Astrocyte (in vitro differentiated cells and primary cell): ENCODE measurements around the gene SYNM. TPM values are rescaled to one million over a fixed set of nuclear protein-coding genes. Genes with fewer than 3 reads are reported as not detected.

ENCODE experiments used
- DNase-seq: peaks from one replicate; pipeline ENCODE4 v3.0.0-alpha.2; 2010; ENCODE audit warnings: low read depth
- FAIRE-seq: peaks from 2 replicates; lab custom pipeline; 2011; peaks lifted over from hg19 to GRCh38; lab: Jason Lieb, UNC
- H2AFZ ChIP-seq: 2 replicates; pipeline ENCODE4 v1.6.0; 2012; ENCODE audit warnings: low read depth, low read length, inconsistent platforms
- H3K27ac ChIP-seq: 2 replicates; pipeline ENCODE4 v1.5.1; 2011; ENCODE audit warnings: low read depth, low read length, inconsistent platforms
- H3K27me3 ChIP-seq: 2 replicates; pipeline ENCODE4 v1.6.0; 2011; ENCODE audit warnings: low read length, inconsistent platforms; ENCODE audit not compliant: insufficient read depth
- H3K36me3 ChIP-seq: 2 replicates; pipeline ENCODE4 v1.5.1; 2011; ENCODE audit warnings: low read length, inconsistent platforms; ENCODE audit not compliant: insufficient read depth
- H3K4me1 ChIP-seq: 2 replicates; pipeline ENCODE4 v1.5.1; 2011; ENCODE audit warnings: low read length, inconsistent platforms; ENCODE audit not compliant: insufficient read depth
- H3K4me2 ChIP-seq: 2 replicates; pipeline ENCODE4 v1.6.0; 2012; ENCODE audit warnings: low read length, inconsistent platforms
- H3K4me3 ChIP-seq: 2 replicates; pipeline ENCODE4 v1.5.1; 2011; ENCODE audit warnings: low read depth, mild to moderate bottlenecking, low read length, inconsistent platforms; ENCODE audit not compliant: insufficient read depth
- H3K79me2 ChIP-seq: 2 replicates; pipeline ENCODE4 v1.6.0; 2012; ENCODE audit warnings: mild to moderate bottlenecking, low read length, inconsistent platforms; ENCODE audit not compliant: insufficient read depth
- H3K9ac ChIP-seq: 2 replicates; pipeline ENCODE4 v1.6.0; 2012; ENCODE audit warnings: mild to moderate bottlenecking, low read length, inconsistent platforms
- H3K9me3 ChIP-seq: 2 replicates; pipeline ENCODE4 v1.5.1; 2012; ENCODE audit warnings: low read depth, mild to moderate bottlenecking, low read length, inconsistent platforms; ENCODE audit not compliant: insufficient read depth
- H4K20me1 ChIP-seq: 2 replicates; pipeline ENCODE4 v1.6.0; 2012; ENCODE audit warnings: low read length, inconsistent platforms; ENCODE audit not compliant: insufficient read depth
- H3K27ac Mint-ChIP-seq: one replicate; pipeline ENCODE4 v1.8.0; 2021; ENCODE audit warnings: mild to moderate bottlenecking, mixed read lengths; ENCODE audit not compliant: unreplicated experiment
- H3K27me3 Mint-ChIP-seq: one replicate; pipeline ENCODE4 v1.8.0; 2021; ENCODE audit warnings: low read depth, mixed read lengths; ENCODE audit not compliant: unreplicated experiment
- H3K36me3 Mint-ChIP-seq: one replicate; pipeline ENCODE4 v1.8.0; 2021; ENCODE audit warnings: low read depth, mixed read lengths; ENCODE audit not compliant: unreplicated experiment
- H3K4me1 Mint-ChIP-seq: one replicate; pipeline ENCODE4 v1.8.0; 2021; ENCODE audit warnings: low read depth, mixed read lengths; ENCODE audit not compliant: unreplicated experiment
- H3K4me3 Mint-ChIP-seq: one replicate; pipeline ENCODE4 v1.8.0; 2021; ENCODE audit warnings: mild to moderate bottlenecking, moderate library complexity, mixed read lengths; ENCODE audit not compliant: unreplicated experiment
- H3K9me3 Mint-ChIP-seq: one replicate; pipeline ENCODE4 v1.8.0; 2021; ENCODE audit warnings: mild to moderate bottlenecking, mixed read lengths; ENCODE audit not compliant: unreplicated experiment
- CTCF ChIP-seq: IDR thresholded peaks from 2 replicates; pipeline ENCODE4 v1.5.1; 2011; ENCODE audit warnings: low read depth, mild to moderate bottlenecking, inconsistent platforms, low read length, moderate library complexity; ENCODE audit not compliant: insufficient read depth
- EZH2 ChIP-seq: IDR thresholded peaks from 2 replicates; pipeline ENCODE4 v1.6.1; 2012; ENCODE audit warnings: mild to moderate bottlenecking, low read length, inconsistent platforms; ENCODE audit not compliant: insufficient read depth
- total RNA-seq: library from RNA; stranded (reverse); gene quantifications from 2 replicates; pipeline ENCODE4 v1.2.1, GENCODE V29; 2021

Gene SYNM
- total RNA-seq, 1 donor from 2014 or later = 9.7 TPM

DNA sequence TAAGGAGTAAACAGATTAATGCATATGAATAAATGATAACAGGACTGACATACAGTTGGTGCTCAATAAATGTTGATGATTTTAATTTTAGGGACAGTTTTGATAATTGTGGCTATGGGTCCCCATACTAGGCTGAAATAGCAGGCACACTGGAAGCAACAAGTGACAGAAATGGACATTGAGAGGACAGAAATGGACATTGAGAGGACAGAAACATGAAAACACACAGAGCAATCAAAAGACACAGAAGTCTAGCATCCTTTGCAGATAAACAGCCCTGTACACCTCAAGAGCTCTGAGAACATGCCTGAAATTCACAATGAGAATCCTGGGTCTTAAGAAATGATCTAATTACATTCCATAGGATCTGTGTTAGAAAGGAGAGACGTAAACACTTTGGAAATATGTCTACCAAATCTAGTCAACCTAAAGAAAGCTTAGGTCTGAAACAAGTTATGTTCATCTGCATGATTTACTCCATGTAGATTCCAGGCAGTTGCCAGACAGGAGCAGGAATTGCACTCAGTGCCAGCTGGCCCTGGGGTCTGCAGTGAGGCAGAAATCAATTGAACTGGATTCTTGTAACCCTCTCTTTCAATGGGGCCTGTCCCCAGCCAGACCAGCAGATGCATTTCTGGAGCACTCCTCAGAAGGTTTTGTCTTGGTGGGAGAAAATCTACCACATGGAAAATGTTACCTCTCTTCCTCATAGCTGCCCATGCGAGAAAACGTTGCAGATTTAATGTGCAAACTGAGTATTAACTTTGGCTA is 60.3 kb downstream of the SYNM start:
- Histone ChIP-seq H3K36me3 (peaks cover 7% of the 10 kb centered on the region), H3K4me2 (no peak overlapping the region), H2AFZ (no peak overlapping the region), H3K79me2 (no peaks in the 10 kb centered on the region), H3K27ac (no peak overlapping the region), H3K9me3 (no peaks in the 10 kb centered on the region), H3K4me1 (peaks cover 14% of the 10 kb centered on the region), H4K20me1 (no peaks in the 10 kb centered on the region), H3K4me3 (no peak overlapping the region), H3K9ac (no peak overlapping the region), H3K27me3 (no peaks in the 10 kb centered on the region)
- DNase-seq (no peak), FAIRE-seq (no peak)
- TF ChIP-seq CTCF = no peak
- TF ChIP-seq EZH2 = no peak
- Mint-ChIP-seq H3K9me3 (no peaks in the 10 kb centered on the region), H3K36me3 (peaks cover 25% of the 10 kb centered on the region), H3K27ac (no peak overlapping the region), H3K4me1 (peaks cover 16% of the 10 kb centered on the region), H3K4me3 (no peak overlapping the region), H3K27me3 (no peaks in the 10 kb centered on the region)

GRCh38 chr15:99165956-99166689 is 61.2 kb downstream of the SYNM start:
- H3K4me1 Mint-ChIP-seq = peaks cover 16% of the 10 kb centered on the region
- no peaks in the 10 kb centered on the region for H3K9me3 ChIP-seq
- H3K27ac ChIP-seq = no peak overlapping the region
- no peaks in the 10 kb centered on the region for H3K79me2 ChIP-seq
- no peak overlapping the region for H3K4me3 ChIP-seq
- H3K4me2 ChIP-seq = no peak overlapping the region
- no peak overlapping the region for H3K27ac Mint-ChIP-seq
- TF ChIP-seq EZH2 (no peak), CTCF (no peak)
- DNase-seq (no peak), FAIRE-seq (no peak)
- no peaks in the 10 kb centered on the region for H3K27me3 Mint-ChIP-seq
- H4K20me1 ChIP-seq = no peaks in the 10 kb centered on the region
- no peaks in the 10 kb centered on the region for H3K27me3 ChIP-seq
- H3K9ac ChIP-seq = no peak overlapping the region
- peaks cover 7% of the 10 kb centered on the region for H3K36me3 ChIP-seq
- no peak overlapping the region for H2AFZ ChIP-seq
- no peak overlapping the region for H3K4me3 Mint-ChIP-seq
- H3K4me1 ChIP-seq = peaks cover 19% of the 10 kb centered on the region
- H3K9me3 Mint-ChIP-seq = no peaks in the 10 kb centered on the region
- H3K36me3 Mint-ChIP-seq = peaks cover 27% of the 10 kb centered on the region
